Stimulated activated CD8-positive, alpha-beta memory T cell treated with anti-CD3 and anti-CD28 coated beads, Interleukin-15, amount 100 ng/mL, for 48 hours (primary cell): ENCODE measurements around the gene PRPS1.
A peak's percentile ranks its signal among the peaks of the same experiment; 100 is the strongest.
"Not testable (repeated sequence)": the region's sequence is repeated elsewhere in the genome, so short reads cannot be mapped to it uniquely, and the experiment has no call there.

ENCODE experiments used
- DNase-seq, 2 donors: peaks; one replicate each; pipeline ENCODE4 v3.0.0-alpha.2; 2020; ENCODE audit warnings: low read depth in 2 of 2

Gene PRPS1

DNA sequence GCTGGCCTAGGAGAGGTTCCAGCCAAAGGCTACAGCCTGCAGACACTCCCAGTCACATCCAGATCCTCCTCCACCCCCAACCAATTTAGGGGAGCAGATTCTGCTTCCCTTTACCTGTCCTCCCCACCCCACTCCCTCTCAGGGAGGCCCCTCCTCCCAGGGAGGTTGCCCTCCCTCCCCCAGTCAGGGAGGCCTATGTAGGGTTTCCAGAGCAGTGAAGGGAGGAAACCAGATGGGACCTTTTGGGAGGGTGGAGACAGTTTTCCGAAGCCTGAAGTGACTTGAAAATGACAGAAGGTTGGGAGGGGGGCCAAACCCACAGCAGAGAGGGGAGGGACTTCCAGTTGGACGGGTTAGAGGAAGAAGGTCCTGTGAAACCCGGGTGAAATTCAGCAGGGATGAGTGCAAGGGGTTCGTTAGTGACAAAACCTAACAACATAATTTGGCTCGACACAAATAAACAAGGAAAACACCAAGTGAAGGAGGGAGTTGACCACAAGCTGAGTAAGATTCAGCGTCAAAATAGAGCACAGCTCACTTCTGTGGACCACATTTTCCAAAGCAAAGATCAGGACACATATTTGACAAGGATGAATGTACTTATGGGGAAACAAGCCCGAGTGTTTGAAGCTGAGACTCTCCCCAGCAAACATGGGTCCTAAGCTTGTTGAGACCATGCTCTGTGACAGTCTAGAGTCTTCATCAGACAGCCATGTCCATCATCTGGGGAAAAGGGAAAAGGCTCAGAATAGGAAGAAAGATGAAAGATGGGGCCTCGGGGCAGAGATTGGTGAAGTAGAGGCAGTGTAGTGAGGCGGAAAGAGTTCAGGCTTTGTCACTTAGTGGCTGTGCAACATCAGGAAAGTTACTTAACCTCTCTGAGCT is 46.4 kb downstream of the PRPS1 start:
- peak; percentile 11 to 26 for DNase-seq

DNA sequence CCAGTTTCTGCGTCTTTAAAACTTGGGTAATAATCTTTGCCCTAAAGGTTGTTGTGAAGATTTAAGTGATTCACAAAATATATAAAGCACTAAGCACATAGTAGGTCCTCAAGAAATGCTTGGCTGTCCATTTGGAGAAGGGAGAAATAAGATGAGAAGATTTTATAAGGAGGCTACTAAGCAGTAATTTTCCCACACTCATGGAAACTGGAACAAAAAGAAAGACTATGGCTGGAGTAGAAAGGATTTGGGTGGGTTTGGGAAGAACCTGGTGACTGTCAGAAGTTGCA is 47.0 kb downstream of the PRPS1 start:
- DNase-seq = no peak

DNA sequence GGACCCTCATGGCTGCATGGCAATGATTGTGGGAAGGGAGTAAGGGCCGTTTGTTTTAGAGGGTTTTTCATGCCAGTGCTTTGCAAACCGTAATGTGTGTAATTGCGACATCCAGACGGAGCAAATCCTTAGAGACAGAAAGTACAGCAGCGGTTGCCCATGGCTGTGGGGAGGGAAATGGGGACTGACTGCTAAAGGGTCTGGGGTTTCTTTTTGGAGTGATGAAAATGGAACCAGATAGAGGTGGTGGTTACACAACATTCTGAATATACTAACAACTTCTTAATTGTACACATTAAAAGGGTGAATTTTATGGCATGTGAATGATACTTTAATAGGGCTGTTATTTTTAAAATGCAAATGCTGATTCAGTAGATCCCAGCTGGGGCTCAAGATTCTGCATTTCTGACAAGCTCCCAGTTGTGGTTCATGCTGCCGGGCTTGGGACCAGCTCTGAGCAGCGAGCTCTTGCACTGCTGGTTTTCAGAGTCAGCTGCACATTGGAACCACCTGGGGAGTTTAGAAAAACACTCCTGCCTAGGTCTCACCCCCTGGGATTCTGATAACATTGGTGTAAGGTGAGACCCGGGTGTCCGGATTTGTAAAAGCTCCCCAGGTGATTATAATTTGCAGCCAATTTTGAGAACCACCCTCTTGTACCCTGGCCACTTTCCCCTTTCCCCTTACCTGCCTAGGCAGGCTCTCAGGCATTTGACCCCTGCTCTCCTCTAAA is 47.7 kb downstream of the PRPS1 start:
- no peak for DNase-seq

- peak; percentile 20 to 25 for DNase-seq
Measured at GRCh38 chrX:107676559-107677378, 48.5 kb downstream of the PRPS1 start.

DNA sequence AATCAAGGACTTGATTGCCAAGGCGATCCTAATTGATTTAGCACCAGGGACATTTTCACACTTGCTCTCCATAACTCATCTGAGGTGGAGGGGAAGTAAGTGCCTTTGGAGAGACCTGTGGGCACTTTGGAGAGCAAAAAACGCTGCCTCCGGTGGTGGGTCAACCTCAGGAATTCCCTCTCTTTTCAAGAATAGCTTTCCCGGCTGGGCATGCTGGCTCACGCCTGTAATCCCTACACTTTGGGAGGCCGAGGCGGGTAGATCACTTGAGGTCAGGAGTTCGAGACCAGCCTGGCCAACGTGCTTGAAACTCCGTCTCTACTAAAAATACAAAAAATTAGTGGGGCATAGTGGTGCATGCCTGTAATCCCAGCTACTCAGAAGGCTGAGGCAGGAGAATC is 49.2 kb downstream of the PRPS1 start:
- DNase-seq = no peak

- no peak for DNase-seq
Measured at GRCh38 chrX:107677909-107678308, 49.6 kb downstream of the PRPS1 start.

DNA sequence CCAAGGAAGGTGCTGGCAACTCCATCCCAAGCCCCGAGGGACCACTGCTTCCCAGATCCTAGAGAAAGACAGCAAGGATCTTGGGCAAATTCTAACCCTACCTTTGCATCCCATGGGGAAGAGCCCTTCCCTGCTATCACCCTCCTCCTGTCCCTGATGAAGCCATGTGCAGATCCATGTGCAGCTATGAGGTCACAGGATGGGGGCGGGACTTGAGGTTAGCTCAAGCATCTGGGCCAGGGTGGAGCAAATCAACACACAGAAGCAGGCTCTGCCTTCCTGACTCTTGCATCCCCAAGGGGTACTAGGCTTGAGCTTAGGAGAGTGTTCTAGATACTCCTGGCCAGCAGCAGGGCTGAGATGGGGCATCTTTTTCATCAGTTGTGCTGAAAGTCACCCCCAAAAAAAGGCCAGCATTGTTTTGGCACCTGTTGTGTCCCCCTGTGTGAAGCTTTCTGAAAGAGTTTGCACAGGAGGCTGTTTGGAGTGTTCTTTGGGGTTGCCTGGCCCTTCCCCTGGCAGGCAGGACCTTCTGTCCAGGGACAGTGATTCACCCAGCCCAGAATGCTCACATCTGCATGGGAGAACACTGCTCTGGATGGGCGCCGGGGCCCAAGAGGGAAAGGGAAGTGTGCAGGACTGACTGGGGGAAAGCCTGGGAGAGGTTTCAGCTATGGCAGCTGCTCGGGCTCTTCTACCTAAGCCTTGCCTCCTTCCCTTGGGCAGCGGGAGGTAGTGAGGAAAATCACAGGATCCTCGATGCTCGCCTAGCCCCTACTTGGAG is 50.8 kb downstream of the PRPS1 start:
- peak; percentile 26 to 44 for DNase-seq

DNA sequence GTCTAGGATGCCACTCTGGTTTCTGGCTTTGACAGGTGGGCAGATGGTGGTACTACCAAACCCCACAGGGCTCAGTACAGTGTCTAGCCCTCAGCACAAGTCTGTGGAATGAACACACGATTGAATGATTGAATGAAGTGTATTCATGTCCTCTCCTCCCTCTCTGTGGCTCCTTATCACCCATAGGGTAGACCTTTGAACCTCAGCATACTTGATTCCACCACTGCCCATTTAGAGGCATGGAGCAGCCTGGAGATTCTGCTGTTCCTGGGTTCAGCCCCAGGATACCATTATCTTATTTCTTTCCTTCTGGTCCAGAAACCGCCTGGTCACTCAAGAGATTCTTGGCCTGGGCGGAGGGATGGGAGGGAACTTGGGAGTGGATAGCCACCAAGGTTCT is 53.9 kb downstream of the PRPS1 start:
- no peak for DNase-seq

DNA sequence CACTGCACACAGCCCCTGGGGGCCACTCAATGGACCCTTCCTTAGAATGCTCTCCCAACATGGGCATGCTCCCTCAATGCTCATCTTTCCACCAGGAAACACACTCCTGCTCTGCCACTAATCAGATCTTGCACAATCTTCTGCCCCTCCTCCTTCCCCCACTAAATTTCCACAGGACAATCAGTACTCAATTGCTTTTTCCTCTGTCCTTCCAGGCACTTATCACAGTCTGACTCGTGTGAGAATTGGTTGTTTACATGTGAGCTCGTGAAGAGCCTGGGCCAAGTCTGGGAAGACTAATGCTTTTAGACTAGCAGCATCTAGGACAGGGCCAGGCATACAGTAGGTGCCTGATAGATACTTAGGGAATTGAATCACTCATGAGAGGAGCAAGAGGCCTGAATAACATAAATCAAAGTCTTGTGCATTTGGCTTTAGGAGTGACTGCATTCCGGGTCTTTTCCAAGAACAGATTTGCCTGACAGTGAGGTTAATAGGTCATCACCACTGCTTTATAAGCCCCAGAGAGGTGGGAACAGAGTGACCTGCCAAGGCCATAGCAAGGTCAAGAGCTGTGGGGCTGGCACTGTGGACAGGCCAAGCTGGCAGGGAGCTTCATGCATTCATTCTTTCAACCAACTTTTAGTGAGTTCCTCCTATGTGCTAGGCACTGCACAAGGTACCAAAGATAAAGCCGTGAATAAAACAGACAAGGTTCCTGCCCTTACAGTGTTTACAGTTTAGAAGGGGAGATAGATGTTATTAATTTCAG is 55.0 kb downstream of the PRPS1 start:
- DNase-seq = no peak

DNA sequence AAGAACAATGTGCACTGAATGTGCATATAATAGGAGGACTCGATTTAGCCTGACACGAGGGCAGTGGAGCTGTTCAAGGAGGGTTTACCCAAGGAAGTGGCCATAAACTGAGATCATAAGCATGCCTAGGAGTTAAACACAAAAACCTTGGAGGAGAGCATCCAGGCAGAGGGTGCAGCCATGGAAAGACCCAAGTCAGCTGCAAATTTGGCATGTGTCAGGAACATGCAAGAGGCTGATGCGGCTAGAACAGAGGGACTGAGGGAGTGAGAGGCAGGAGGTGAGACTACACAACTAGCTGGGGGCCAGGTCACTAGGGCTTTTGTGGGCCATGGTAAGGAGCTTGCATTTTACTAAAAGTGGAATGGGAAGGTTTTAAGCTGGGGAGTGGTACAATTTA is 55.6 kb downstream of the PRPS1 start:
- no peak for DNase-seq

DNA sequence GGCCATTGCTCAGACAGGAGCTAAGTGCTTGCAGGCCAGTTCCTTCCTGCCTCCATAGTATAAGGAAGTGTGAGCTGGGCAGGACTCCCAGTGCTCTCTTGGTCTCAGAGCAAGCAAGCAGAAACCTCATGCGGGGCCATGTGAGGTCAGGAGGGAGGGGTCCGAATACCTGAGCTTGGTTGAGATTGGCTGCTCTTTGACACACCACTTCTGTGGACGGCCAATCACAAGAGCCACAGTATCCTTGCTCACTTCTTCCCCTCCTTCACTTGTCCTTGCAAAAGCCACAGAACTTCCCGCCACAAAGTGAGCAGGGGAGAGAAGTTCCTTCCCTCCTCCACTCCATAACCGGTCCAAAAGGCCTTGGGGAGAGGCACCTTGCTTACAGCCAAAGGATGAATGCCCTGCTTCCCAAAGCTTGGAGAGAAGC is 56.7 kb downstream of the PRPS1 start:
- DNase-seq = no peak

DNA sequence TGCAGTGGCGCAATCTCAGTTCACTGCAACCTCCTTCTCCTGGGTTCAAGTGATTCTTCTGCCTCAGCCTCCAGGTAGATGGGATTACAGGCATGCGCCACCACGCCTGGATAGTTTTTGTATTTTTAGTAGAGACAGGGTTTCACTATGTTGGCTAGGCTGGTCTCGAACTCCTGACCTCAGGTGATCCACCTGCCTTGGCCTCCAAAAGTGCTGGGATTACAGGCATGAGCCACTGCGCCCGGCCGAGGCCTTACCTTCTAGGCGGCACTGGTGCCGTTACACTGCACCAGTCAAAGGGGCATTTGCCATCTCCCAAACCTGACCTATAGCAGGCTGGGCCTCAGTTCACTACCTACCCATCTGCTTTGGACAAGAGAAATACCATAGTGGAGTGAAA is 57.3 kb downstream of the PRPS1 start:
- not testable (repeated sequence) for DNase-seq

GRCh38 chrX:107686026-107686425 is 57.7 kb downstream of the PRPS1 start:
- no peak for DNase-seq

DNA sequence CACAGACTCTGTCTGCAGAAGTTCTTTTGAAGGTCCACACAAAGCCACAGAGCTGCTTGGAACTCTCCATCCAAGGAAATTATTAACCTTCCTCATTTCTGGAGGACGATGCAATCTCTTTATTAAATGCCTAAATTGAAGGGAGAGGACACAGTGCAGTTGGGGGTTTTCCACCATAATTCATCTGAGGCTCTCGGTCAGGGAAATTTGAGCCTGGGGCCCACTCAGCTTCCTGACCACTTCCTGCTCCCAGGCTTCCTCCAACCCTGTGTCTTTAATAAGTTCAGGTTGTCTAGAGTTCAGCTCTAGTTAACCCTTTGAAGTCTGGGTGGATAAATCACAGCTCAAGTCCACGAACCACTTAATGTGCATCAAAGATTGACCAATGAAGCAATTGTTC is 58.5 kb downstream of the PRPS1 start:
- DNase-seq = no peak

DNA sequence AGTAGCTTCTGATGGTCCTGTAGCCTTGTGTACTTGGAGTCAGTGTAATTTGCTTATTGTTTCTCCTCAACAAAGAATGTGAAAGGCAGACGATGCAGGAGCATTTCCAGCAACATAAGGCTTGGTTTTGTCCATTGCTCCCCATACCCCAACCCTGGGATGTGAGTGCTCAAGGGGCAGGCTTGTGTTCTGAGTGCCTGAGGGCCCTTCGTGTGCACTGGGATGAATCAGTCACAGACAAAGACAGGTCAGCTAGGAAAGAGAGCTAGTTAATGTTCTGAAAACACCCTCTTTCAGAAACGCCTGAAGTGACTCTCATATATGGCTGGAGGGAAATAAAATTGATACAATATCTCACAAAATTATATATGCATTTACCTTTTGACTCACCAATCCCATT is 59.1 kb downstream of the PRPS1 start:
- DNase-seq = no peak

GRCh38 chrX:107691024-107691448 is 62.7 kb downstream of the PRPS1 start:
- DNase-seq = no peak

- DNase-seq = no peak
Measured at GRCh38 chrX:107699616-107700015, 71.3 kb downstream of the PRPS1 start.

GRCh38 chrX:107700317-107700774 is 72.0 kb downstream of the PRPS1 start:
- DNase-seq = no peak
